OCI-LY7 (cell line): ENCODE measurements around the gene CCDC141. TPM values are rescaled to one million over a fixed set of nuclear protein-coding genes. Genes with fewer than 3 reads are reported as not detected.

Experiments
- BruUV-seq: library from RNA; stranded (reverse); fragments of 400-500 nt; replicated peaks from 2 replicates; lab custom pipeline; 2021; lab: Mats Ljungman, UMichigan
- CTCF ChIA-PET: fragments of 300-600 bp; sonication (Branson Sonifier 250); formaldehyde crosslinking; loops from one replicate; lab custom pipeline; 2022; ENCODE audit warnings: antibody characterized with exemption; ENCODE audit not compliant: unreplicated experiment; lab: Charles Lee
- POLR2A ChIA-PET: fragments of 300-600 bp; sonication (Branson Sonifier 250); formaldehyde crosslinking; loops from one replicate; lab custom pipeline; 2022; ENCODE audit warnings: antibody characterized with exemption; lab: Charles Lee
- DNase-seq: peaks from one replicate; pipeline ENCODE4 v3.0.0-alpha.2; 2015; ENCODE audit warnings: low spot score
- H2AFZ ChIP-seq: fragments of 200-600 bp; sonication (generic), shearing (Covaris generic); 2 replicates; pipeline ENCODE4 v1.6.1; 2014; ENCODE audit warnings: mild to moderate bottlenecking, antibody characterized with exemption, low read length, moderate library complexity
- H3K27ac ChIP-seq: fragments of 200-600 bp; sonication (generic); 2 replicates; pipeline ENCODE4 v1.5.1; 2014; ENCODE audit warnings: mixed run types, low read depth, mild to moderate bottlenecking, moderate library complexity, low read length, inconsistent platforms; ENCODE audit not compliant: poor library complexity, severe bottlenecking
- H3K36me3 ChIP-seq: fragments of 200-600 bp; sonication (generic); 2 replicates; pipeline ENCODE4 v1.6.1; 2014; ENCODE audit warnings: mild to moderate bottlenecking, antibody characterized with exemption, low read length, moderate library complexity, mixed read lengths; ENCODE audit not compliant: insufficient read depth
- H3K4me1 ChIP-seq: fragments of 200-600 bp; sonication (generic); 2 replicates; pipeline ENCODE4 v1.5.1; 2014; ENCODE audit warnings: mild to moderate bottlenecking, low read length; ENCODE audit not compliant: insufficient read depth, poor library complexity, severe bottlenecking
- H3K4me2 ChIP-seq: fragments of 200-600 bp; sonication (generic); 2 replicates; pipeline ENCODE4 v1.6.1; 2014; ENCODE audit warnings: mild to moderate bottlenecking, low read length
- H3K4me3 ChIP-seq: fragments of 200-600 bp; sonication (generic); 2 replicates; pipeline ENCODE4 v1.5.1; 2014; ENCODE audit warnings: mild to moderate bottlenecking, low read depth, low read length; ENCODE audit not compliant: poor library complexity, severe bottlenecking
- H3K79me2 ChIP-seq: fragments of 200-600 bp; sonication (generic); 2 replicates; pipeline ENCODE4 v1.6.1; 2016; ENCODE audit warnings: low read depth, mild to moderate bottlenecking, low read length, moderate library complexity, mixed read lengths; ENCODE audit not compliant: insufficient read depth
- H3K9me2 ChIP-seq: fragments of 200-600 bp; sonication (generic); 2 replicates; pipeline ENCODE4 v1.6.1; 2016; ENCODE audit warnings: mild to moderate bottlenecking, low read length, mixed read lengths; ENCODE audit not compliant: insufficient read depth
- H3K9me3 ChIP-seq: fragments of 200-600 bp; sonication (generic); 2 replicates; pipeline ENCODE4 v1.6.1; 2014; ENCODE audit warnings: mild to moderate bottlenecking, mixed run types, low read length, mixed read lengths
- H4K20me1 ChIP-seq: fragments of 200-600 bp; sonication (generic); 2 replicates; pipeline ENCODE4 v1.6.1; 2014; ENCODE audit warnings: mild to moderate bottlenecking, antibody characterized with exemption, low read length, moderate library complexity, mixed read lengths; ENCODE audit not compliant: insufficient read depth
- EZH2phosphoT487 ChIP-seq: fragments of 200-600 bp; sonication (generic); IDR thresholded peaks from 2 replicates; pipeline ENCODE4 v1.6.1; 2018; ENCODE audit warnings: low read depth, borderline replicate concordance, mild to moderate bottlenecking, mixed run types, antibody characterized with exemption, low read length, moderate library complexity, mixed read lengths
- intact Hi-C: fragments of 100-400 bp; cut with micrococcal nuclease; formaldehyde crosslinking; loops from one replicate; pipeline ENCODE4 v1.10.0; 2022; ENCODE audit not compliant: unreplicated experiment
- total RNA-seq, 2 experiments: library from RNA; depleted of rRNA in 1 of 2; stranded (reverse); fragments of >200 nt in 1 of 2; shearing (Covaris generic) in 1 of 2; gene quantifications; 2 replicates each; pipeline ENCODE4 v1.2.3, GENCODE V29; 2014 to 2022
- TF ChIP-seq, protein P1 (sequence below): fragments of 200-600 bp; sonication (generic); conservative IDR thresholded peaks from 2 replicates; pipeline ENCODE4 v1.5.1; 2014; ENCODE audit warnings: mild to moderate bottlenecking, antibody characterized with exemption, low read length, moderate library complexity, mixed read lengths

The CCDC141 gene
- total RNA-seq, 2 experiments from 2014 or later = 0.32 TPM; not detected in 1

GRCh38 chr2:179098080-179098689, 48.2 kb upstream of the CCDC141 start:
- peaks cover 46% of the 10 kb centered on the region for H3K4me1 ChIP-seq
- no peaks in the 10 kb centered on the region; the same call in 1 of the 2 replicates for H3K36me3 ChIP-seq
- H3K4me3 ChIP-seq = no peak overlapping the region
- no peak for DNase-seq
- H3K79me2 ChIP-seq = no peaks in the 10 kb centered on the region
- ChIA-PET POLR2A (interaction anchor here (0.7 kb wide), 1 partner anchor 345 kb away, joined by 3 read pairs; no protein-coding TSS in a partner anchor), CTCF (no interaction called here)
- no peaks in the 10 kb centered on the region for H3K9me2 ChIP-seq
- TF ChIP-seq, protein P1, sequence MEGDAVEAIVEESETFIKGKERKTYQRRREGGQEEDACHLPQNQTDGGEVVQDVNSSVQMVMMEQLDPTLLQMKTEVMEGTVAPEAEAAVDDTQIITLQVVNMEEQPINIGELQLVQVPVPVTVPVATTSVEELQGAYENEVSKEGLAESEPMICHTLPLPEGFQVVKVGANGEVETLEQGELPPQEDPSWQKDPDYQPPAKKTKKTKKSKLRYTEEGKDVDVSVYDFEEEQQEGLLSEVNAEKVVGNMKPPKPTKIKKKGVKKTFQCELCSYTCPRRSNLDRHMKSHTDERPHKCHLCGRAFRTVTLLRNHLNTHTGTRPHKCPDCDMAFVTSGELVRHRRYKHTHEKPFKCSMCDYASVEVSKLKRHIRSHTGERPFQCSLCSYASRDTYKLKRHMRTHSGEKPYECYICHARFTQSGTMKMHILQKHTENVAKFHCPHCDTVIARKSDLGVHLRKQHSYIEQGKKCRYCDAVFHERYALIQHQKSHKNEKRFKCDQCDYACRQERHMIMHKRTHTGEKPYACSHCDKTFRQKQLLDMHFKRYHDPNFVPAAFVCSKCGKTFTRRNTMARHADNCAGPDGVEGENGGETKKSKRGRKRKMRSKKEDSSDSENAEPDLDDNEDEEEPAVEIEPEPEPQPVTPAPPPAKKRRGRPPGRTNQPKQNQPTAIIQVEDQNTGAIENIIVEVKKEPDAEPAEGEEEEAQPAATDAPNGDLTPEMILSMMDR = no peak
- no peak for TF ChIP-seq EZH2phosphoT487
- H3K27ac ChIP-seq = no peak overlapping the region
- 0 out of 2 replicates have a peak, but pooled peaks cover 3% of the 10 kb centered on the region for H3K9me3 ChIP-seq
- peak overlapping the region; percentile 10; the same call in 1 of the 2 replicates for H3K4me2 ChIP-seq
- peak overlapping the region; percentile 6; the same call in 1 of the 2 replicates for H2AFZ ChIP-seq
- H4K20me1 ChIP-seq = no peaks in the 10 kb centered on the region
- intact Hi-C loops = loop anchor here (5.0 kb wide), 1 partner anchor 66 kb away; no protein-coding TSS in a partner anchor
- BruUV-seq = no TSS peak

- ChIA-PET POLR2A (no interaction called here), CTCF (interaction anchor here (0.9 kb wide), 1 partner anchor 10 kb away, joined by 3 read pairs; no protein-coding TSS in a partner anchor)
- H3K27ac ChIP-seq = peak overlapping the region; percentile 56
- BruUV-seq = no TSS peak
- no peaks in the 10 kb centered on the region for H4K20me1 ChIP-seq
- intact Hi-C loops = loop anchor here (5.0 kb wide), 1 partner anchor 65 kb away; no protein-coding TSS in a partner anchor
- DNase-seq = no peak
- peak overlapping the region; percentile 6; the same call in 1 of the 2 replicates for H2AFZ ChIP-seq
- peak overlapping the region; percentile 59; the same call in 1 of the 2 replicates for H3K4me2 ChIP-seq
- TF ChIP-seq, protein P1 = no peak
- no peak for TF ChIP-seq EZH2phosphoT487
- no peaks in the 10 kb centered on the region for H3K9me2 ChIP-seq
- H3K4me3 ChIP-seq = no peak overlapping the region
- H3K9me3 ChIP-seq = 0 out of 2 replicates have a peak, but pooled peaks cover 3% of the 10 kb centered on the region
- H3K4me1 ChIP-seq = peaks cover 46% of the 10 kb centered on the region
- no peaks in the 10 kb centered on the region; the same call in 1 of the 2 replicates for H3K36me3 ChIP-seq
- no peaks in the 10 kb centered on the region for H3K79me2 ChIP-seq
These were observed 47.2 kb upstream of the CCDC141 start for GRCh38 chr2:179097131-179097530.
